Activated naive CD4-positive, alpha-beta T cell treated with anti-CD3 and anti-CD28 coated beads, Interleukin-2, amount 50 U/mL, for 16 hours (primary cell): ENCODE measurements around the gene ACAN.

Experiments used
- DNase-seq: peaks from one replicate; pipeline ENCODE4 v3.0.0-alpha.2; 2020

Gene ACAN

DNA sequence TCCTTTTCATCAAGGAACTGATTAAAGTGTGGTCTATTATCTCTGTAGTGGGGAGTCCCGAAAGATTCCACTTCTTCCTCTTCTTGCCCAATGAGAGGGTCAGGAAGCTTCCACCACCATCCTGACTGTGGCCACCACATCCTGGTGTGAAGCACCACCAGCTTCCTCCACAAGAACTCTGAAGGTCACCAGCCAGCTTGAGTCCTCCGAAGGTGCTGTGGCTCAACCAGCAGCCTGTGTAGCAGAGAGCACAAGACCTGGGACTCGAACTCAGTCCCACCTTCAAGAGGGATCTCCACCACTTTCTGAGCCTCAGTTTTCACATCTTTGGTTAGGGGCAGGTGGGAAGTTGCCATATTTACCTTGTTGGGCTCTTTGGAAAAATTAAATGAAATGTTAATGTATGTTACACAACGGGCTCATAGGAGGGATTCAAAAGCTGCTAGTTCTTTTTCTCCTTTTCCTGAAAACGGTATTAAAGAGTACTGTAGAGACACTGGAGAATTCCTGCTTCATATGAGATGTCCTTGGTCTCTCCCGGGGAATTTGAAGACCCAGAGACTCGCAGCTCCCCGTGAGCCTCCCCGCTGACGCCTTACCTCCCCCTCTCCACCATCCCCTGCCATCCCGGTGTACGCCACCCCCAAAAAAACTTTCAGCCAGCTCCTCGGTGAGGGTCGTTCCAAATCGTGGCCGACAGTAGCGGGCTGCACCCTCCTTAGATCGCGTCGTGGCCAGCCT lies 816 bp upstream of the ACAN start:
- DNase-seq: no peak

DNA sequence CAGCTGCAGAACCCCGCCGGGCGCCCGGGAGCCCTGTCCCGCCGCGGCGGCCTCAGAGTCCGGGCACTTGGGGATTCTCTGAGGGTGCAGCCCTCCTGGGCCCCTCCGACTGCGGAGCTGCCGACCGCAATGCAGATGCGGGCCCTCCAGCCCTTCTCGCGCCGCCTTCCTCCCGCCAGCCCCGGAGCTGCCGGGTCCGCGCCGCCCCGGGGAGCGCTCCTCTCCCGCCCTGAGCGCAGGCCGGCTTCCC lies 320 bp upstream of the ACAN start:
- DNase-seq: no peak

DNA sequence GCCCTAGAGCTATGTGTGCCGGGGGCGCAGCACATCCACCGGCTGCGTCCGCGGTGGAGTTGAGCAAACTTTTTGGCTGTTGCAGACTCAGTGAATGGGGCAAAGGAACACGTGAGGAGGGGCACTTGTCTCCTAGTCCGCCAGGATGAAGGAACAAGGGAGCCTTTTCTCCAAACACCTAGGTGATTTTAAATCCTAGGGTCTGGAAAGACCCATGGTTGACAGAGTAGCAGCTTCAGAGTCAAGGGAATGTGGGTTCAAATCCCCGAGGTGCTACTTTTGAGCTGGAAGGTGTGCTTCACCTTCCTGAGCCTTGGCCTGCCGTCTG lies 648 bp downstream of the ACAN start:
- DNase-seq: no peak

DNA sequence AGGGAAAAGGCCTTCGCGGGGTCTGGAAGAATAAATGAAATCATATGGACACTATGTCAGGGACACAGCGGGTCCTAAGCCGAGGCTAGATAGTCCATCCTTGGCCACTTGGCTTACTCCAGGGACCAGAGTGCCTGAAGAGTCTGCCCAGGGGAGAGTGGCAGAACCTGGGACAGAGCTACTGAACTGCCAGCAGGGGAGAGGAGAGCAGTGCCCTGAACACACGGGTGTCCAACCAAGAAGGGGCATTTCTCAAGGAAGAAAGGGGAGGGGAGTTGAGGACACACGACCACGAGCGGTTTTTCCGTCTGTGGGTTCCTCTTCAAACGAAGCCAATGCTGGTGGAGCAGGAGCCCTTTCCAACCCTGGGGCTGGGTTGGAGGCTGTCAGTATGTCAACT lies 1.0 kb downstream of the ACAN start:
- no peak for DNase-seq

- DNase-seq: no peak
These were observed 2.0 kb downstream of the ACAN start for GRCh38 chr15:88805031-88805780.

DNA sequence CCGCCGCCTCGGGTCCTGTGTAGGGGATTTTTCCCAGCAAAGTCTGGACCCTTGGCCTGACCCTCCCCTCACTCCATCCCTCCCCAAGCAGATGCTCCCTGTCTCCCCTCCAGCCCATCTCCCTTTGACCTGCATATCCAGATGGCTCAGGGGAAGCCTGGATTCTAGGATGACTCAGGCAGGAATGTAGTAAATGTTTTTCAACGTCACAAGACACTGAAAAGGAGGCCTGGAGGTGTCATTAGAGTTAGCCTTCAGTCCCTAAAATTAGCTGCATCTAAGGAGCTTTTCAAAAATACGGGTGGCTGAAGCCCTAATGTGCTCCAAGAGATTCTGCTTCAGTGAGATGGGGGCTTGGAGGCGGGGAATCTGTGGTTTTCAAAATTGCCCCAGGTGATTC lies 7.2 kb downstream of the ACAN start:
- no peak for DNase-seq

DNA sequence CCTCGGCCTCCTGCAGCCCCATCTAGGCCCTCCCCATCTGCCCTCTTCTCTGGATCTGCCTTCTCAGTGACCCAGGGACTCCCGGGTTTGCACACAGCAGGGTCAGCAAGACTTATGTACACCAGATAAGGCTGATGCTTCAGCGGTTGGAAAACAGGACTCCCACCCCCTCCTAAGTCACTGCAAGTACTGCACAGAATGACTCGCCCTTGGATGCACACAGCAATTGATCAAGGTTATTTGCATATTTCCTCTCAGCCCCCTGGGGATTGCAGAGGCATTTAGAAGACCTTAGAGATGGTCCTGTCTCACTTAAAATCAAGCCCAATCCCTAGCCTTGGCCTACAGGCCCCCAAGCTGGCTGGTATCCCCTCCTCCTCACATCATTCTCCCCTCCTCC lies 8.9 kb downstream of the ACAN start:
- DNase-seq: no peak

DNA sequence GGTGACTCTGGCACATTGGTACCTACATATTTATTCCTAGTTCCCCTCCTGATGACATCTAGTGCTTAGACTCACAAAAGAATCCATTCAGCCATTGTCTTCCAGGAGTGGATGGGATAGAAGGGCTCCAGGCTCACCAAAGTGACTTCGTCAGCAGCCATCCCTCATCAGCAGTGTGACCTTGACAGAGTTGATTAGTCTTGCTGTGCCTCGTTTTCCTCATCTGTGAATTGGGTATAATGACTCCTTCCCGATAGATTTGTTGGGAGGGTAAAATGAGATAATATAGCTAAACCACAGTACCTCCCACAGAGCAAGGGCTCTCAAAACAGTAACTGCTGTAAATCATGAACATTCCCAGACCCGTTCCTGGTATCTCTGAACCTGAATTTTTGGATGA lies 10.7 kb downstream of the ACAN start:
- no peak for DNase-seq

DNA sequence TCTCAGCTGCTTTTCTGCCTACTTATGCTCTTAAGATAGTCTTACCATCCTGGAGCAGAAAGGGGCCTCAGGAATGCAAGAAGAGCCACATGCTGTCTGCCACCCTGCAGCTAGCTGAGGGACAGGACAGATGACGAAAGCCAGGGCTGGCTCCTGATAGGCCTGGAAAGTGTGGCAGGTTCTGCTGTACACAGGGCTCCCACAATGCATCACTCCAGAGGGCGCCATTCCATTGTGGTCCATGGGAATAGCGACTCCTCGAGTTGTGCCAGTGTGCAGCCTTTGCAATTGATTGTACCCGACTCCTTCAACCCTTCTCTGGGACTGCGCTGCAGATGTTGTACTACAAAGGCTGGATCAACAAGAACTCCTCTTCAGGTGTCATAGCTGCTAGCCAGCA lies 11.2 kb downstream of the ACAN start:
- DNase-seq: no peak

GRCh38 chr15:88818920-88819319 lies 15.7 kb downstream of the ACAN start:
- DNase-seq: no peak

GRCh38 chr15:88821993-88822392 lies 18.8 kb downstream of the ACAN start:
- no peak for DNase-seq

GRCh38 chr15:88828791-88829190 lies 25.6 kb downstream of the ACAN start:
- DNase-seq: no peak

- DNase-seq: no peak
These were observed 26.8 kb downstream of the ACAN start for GRCh38 chr15:88830016-88830415.

DNA sequence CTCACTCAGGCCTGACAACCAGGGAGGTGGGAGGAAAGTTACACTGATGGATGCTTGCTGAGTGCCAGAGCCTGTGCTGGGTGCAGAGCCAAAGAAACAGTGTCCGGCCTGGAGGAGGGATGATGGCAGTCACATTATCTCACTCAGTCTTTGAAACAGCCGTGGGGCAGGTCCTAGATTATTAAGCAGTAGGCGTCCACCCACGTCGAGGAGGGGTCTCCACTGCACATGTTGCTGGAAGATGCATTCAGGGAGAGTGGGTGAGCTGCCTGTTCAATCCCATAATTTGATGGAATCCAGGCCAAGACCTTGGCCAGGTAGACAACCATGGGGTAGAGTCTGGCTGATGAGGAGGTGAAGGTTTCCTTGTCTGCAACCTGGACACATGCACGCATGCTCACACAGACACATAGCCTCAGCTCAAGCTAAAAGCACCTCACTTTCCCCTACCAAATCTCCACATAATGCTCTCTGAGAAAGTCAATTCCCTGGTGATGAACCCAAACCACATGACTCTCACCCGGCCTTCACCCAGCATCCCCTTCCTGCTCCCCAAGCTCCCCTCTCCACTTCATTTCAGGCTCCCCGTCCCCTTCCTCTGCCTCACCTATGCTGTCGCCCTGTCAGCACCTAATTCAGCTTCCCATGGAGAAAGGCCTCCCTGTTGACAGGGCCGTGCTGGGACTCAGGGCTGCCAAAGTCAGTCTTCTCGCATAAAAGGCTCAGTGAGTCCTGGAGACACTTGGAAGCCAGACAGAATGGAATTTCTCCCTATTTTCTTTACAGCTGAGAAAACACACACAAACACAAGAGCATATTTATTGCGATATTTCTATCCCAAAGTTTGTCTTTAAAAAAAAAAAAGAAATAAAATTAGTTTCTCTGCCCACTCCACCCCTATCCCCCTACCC lies 29.8 kb downstream of the ACAN start:
- no peak for DNase-seq

DNA sequence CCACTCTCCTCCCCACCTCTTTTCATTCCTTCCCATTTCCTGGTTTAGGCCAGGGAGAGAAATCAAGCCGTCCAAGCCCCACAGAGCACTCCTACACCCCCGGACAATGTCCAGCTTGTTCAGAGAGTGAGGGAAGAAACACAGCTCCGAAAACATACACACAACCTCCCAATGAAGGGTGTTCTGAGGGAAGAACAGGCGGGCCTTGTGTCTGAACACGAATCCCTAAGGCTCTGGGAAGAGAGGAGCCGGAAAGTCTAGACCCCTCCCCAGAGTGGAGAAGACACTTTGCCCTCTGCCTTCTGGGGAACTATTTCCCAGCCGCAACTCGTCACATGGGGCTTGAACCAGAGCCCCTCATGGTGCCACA lies 30.5 kb downstream of the ACAN start:
- no peak for DNase-seq

DNA sequence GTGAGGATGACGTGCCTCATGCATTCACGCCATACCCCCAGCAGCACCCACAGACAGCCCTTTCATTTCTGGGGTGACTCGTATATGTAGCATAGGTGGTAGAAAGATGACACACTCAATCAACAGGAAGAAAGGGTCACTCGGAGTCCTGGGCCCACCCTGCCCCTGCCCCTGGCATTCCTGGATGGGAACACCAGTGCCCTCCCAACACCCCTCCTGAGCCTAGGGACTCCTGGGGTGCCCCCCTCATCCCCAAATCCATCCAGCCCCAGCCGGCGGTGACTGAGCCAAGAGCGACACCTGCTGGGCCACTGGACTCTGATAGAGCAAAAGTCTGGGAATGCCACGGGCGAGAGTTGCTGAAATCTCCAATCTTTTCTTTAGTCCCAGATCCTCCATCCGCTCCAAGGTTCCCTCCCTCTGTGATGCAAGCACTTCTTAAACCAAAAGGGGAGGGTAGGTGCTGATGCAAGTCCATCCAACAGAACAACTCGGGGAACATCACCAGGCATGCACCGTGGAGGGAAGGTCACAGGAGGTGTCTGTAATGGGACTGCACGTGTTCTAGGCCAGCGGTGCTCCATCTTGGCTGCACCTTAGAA lies 31.1 kb downstream of the ACAN start:
- no peak for DNase-seq

DNA sequence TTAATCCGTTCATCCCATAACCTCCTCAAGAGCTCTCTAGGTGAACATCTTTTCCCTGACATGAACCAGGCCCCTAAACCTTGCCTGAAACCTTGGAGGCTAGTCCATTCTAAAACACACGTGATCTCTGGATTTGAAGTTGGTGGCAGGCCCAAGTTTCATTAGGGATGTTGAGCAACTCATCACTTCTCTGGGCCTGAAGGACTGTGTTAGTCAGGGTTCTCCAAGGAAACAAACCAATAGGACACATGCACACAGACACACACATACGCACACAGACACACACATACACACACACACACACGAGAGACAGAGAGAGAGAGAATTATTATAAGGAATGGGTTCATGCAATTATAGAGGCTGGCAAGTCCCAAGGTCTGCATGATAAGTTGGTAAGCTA lies 31.9 kb downstream of the ACAN start:
- DNase-seq: no peak

DNA sequence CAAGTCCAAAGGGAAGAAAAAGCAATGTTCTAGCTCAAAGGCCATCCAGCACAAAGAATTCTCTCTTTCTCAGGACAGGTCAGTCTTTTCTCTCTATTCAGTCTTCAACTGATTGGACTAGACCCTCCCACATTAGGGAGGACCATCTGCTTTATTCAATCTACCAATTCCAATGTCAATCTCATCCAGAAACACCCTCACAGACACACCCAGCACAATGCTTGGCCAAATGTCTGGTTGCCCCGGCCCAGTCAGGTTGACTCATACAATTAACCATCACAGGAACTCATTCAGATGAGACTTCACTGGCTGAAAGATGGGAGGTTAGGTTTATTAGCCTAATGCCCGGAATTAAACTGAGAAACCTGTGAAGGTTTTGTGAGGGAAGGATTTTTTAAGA lies 32.4 kb downstream of the ACAN start:
- no peak for DNase-seq

- no peak for DNase-seq
These were observed 35.4 kb downstream of the ACAN start for GRCh38 chr15:88838667-88839066.

DNA sequence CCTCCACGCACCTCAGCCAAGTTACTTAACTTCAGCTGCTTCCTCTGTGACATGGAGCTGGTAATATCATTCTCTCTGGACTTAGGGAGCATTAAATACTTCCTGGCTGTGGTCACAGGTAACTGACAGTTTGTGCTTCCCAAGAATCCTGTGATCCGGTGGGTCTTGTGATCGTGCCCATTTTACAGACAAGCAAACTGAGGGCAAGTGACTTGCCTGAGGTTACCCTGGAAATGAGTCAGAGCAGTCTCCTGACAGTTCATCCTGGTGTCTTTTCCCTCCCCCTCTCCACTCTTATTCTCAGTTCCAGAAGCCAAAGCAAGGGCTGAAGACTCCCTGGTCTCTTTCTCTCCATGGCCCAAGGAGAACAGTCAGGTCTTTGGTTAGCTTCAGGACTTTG lies 35.9 kb downstream of the ACAN start:
- DNase-seq: no peak

DNA sequence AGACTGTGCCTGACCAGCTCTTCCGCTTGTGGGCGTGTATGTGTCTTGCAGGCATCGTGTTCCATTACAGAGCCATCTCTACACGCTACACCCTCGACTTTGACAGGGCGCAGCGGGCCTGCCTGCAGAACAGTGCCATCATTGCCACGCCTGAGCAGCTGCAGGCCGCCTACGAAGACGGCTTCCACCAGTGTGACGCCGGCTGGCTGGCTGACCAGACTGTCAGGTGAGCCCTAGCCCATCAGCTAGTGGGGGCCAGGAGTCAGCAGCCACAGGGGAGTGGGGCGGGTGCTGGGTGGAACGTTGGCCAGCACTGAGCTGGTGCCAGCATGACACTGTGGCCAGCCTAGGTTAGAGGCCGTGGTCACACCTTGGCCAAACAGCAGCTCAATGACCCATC lies 36.7 kb downstream of the ACAN start:
- DNase-seq: no peak

DNA sequence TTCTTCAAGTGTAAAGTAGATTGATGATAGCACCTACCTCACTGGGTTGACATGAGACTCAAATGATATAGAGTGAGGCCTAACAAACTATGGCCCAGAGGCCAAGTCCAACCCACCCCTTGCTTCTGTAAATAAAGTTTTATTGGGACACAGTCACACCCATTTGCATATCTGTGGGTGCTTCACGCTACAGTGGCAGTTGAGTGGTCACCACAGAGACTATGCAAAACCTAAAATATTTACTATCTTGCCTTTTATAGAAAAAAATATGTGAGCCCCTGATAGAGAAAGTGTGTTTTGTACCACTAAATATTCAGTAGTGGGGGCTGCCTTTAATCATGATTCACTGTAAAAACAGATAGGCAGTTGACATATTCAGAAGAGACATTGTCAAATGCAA lies 38.0 kb downstream of the ACAN start:
- no peak for DNase-seq

GRCh38 chr15:88842156-88842555 lies 38.9 kb downstream of the ACAN start:
- DNase-seq: no peak

- DNase-seq: no peak
These were observed 40.1 kb downstream of the ACAN start for GRCh38 chr15:88843334-88843733.
